Mucosa of descending colon (tissue), 3 donors: ENCODE results near the gene FAM76A. TPM values are rescaled to one million over a fixed set of nuclear protein-coding genes. Genes with fewer than 3 reads are reported as not detected.
"Not testable (repeated sequence)": the region's sequence is repeated elsewhere in the genome, so short reads cannot be mapped to it uniquely, and the experiment has no call there.

Source experiments
- ATAC-seq: fragments of 200-7000 bp; cut with Tn5 transposase; one replicate; pipeline ENCODE4 v1.9.1; 2020; ENCODE audit warnings: mild to moderate bottlenecking, moderate library complexity
- DNase-seq, 3 donors: peaks; one replicate each; pipeline ENCODE4 v3.0.0-alpha.2; 2020
- H3K36me3 ChIP-seq: fragments of 200-600 bp; one replicate; pipeline ENCODE4 v1.8.0; 2021; ENCODE audit warnings: low read depth, mild to moderate bottlenecking
- H3K4me1 ChIP-seq: fragments of 200-600 bp; one replicate; pipeline ENCODE4 v1.8.0; 2021; ENCODE audit warnings: low read depth, mild to moderate bottlenecking
- H3K4me3 ChIP-seq: fragments of 200-600 bp; one replicate; pipeline ENCODE4 v1.8.0; 2021; ENCODE audit warnings: mild to moderate bottlenecking
- H3K9me3 ChIP-seq: fragments of 200-600 bp; one replicate; pipeline ENCODE4 v1.8.0; 2021; ENCODE audit warnings: mild to moderate bottlenecking
- intact Hi-C, 2 donors: fragments of 100-400 bp; cut with DNase I in 1 of 2; cut with micrococcal nuclease in 1 of 2; formaldehyde crosslinking; loops; one replicate each; pipeline versions ENCODE4 v1.11.0 to v1.11.1; 2022; cut with DNase I, micrococcal nuclease
- total RNA-seq, 3 donors: library from RNA; stranded (reverse); fragmentation: NEBNext Ultra II Directional in 2 of 3; extraction: Animal tissue kit (Norgen Biotek cat#: 25700) in 2 of 3; gene quantifications; one replicate each; pipeline versions ENCODE4 v1.2.1 to v1.2.4, GENCODE V29; 2021 to 2023
- TF ChIP-seq, protein P1 (sequence below): fragments of 200-600 bp; IDR thresholded peaks from one replicate; pipeline ENCODE4 v1.8.0; 2022; ENCODE audit warnings: antibody characterized with exemption, mild to moderate bottlenecking
- donor health status: DM: no; HTN: no; CAD: no; lungs with moderate emphysema.
- donor health status: DM: no; HTN: no; CAD: no.
- donor health status: DM: no; HTN: yes; CAD: no.

Gene FAM76A
- total RNA-seq, 3 donors from 2014 or later = 10.6 to 17.5 (median 14.0) TPM

DNA sequence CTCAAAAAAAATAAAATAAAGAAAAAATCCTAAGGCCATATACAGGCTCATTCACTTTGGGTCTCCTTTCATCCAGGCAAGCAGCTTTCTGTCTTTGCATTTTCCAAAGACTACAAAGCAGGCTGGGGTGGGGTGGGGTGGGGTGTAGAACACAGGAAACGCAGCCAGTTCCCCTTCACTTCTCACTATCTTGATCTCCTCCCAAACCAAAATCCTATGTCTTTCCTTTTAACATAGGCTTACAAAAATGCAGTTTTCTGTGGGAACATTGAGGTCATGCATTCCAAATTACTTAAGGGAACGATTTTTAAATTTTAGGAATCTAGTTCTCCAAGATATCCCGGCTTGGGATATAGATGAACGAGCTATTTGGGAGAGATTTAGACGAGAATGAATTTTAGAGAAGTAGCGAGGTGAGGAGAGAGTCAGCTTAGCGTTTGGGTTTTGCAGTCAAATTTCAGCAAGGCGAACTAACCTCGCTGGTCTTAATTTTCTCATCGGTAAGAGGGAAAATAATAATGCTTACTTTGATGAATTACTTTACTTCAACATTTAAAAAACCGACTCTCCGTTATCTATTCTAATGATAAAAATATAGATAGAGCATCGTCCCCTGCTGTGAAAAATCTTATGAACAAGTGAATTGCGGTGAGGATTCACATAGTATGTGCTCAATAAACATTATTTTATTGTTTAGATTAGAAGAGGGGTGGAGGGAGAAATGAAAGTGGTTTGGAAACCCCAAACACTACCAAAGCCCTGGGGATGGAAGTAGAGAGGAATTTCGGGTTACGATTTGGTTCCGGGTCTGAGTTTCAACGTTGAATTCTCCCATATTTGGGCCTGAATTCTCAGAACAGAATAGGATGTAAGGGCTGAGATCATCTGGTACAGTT lies 46.5 kb downstream of the FAM76A start:
- DNase-seq (no peak), ATAC-seq (no peak)
- TF ChIP-seq, protein P1, sequence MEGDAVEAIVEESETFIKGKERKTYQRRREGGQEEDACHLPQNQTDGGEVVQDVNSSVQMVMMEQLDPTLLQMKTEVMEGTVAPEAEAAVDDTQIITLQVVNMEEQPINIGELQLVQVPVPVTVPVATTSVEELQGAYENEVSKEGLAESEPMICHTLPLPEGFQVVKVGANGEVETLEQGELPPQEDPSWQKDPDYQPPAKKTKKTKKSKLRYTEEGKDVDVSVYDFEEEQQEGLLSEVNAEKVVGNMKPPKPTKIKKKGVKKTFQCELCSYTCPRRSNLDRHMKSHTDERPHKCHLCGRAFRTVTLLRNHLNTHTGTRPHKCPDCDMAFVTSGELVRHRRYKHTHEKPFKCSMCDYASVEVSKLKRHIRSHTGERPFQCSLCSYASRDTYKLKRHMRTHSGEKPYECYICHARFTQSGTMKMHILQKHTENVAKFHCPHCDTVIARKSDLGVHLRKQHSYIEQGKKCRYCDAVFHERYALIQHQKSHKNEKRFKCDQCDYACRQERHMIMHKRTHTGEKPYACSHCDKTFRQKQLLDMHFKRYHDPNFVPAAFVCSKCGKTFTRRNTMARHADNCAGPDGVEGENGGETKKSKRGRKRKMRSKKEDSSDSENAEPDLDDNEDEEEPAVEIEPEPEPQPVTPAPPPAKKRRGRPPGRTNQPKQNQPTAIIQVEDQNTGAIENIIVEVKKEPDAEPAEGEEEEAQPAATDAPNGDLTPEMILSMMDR = no peak
- intact Hi-C loops = no loop called here
- Histone ChIP-seq H3K36me3 (no peaks in the 10 kb centered on the region), H3K9me3 (no peaks in the 10 kb centered on the region), H3K4me3 (peak overlapping the region; percentile 87), H3K4me1 (peaks cover 9% of the 10 kb centered on the region)

DNA sequence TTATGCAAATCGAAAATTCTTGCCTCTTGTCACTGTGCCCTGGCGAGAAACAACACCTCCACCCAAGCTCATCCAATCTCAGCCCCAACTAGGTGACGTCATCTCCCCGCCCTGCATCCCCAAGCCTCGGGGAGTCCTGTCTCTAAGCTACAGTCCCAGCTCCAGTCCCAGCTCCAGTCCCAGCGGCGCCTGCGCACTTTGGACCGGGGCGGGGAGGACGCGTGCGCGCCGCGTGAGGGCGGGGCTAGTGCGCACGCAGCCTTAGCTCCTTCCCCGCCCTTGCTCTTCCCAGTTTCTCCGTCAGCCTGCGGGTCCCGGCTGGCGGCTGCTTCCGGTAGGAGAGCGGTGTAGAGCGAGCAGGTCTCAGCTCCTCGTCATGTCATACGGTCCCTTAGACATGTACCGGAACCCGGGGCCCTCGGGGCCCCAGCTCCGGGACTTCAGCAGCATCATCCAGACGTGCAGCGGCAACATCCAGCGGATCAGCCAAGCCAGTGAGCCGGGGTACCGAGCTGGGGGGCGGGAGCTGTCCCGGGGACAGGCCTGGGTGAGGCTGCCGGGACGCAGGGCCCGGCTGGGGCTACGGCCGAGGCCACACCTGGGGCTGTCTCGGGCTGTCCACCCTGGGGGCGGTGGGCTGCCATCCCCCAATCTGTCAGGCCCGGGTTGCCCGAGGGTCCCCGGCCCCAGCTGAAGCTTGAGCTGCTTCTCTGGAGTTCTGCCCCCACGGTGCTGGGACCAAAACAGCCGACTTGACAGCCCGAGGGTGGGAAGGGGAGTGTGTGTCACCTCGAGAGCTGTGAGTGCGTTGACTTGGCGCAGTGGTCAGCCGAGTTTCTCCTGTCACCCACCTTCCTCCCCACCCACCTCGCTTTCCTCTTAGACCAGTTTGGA lies 47.4 kb downstream of the FAM76A start, which contains the start of gene STX12:
Gene STX12 (plus strand): TSS at position 288 of the 894 bp plus-strand sequence. CDS start 89 bp downstream, at position 377.
- Histone ChIP-seq H3K9me3 (no peaks in the 10 kb centered on the region), H3K36me3 (no peaks in the 10 kb centered on the region), H3K4me1 (peaks cover 9% of the 10 kb centered on the region), H3K4me3 (peak within 1 kb of the TSS; percentile 87)
- DNase-seq (peak; percentile 98 to 99 (median 99)), ATAC-seq (peak; percentile 99)
- intact Hi-C loops = no loop called here
- TF ChIP-seq, protein P1 = no peak

DNA sequence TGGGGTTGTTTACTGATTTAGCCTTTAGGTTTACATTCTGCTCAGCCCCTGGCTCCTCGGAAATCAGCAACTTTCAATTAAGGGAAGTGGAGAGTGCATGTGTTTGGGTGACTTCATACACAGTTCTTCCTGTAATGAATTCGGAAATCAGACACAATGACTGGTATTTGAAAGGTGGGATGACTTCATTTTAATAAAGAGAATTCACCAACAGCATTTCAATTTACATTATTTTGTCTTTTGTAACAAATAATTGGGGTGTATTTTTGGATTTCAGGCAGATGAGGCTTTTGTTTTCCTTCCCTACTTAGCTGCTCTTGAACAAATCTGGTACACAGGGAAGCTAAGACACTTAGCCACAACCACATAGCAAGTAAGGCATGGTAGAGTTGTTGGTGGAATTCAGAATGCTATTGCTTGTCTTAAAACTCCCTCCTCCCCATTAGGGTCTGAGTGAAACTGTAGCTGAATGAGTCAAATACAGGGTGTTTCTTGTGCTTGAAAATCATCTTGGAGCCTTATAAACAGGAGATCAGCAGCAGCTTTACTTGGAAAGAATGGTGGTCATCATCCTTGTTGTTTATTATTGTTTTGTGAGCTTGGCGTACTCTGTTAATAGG lies 48.2 kb downstream of the FAM76A start:
- TF ChIP-seq, protein P1 = no peak
- Histone ChIP-seq H3K4me3 (peak overlapping the region; percentile 87), H3K9me3 (no peaks in the 10 kb centered on the region), H3K36me3 (no peaks in the 10 kb centered on the region), H3K4me1 (peaks cover 14% of the 10 kb centered on the region)
- ATAC-seq (peak; percentile 31), DNase-seq (no peak)
- intact Hi-C loops = no loop called here

DNA sequence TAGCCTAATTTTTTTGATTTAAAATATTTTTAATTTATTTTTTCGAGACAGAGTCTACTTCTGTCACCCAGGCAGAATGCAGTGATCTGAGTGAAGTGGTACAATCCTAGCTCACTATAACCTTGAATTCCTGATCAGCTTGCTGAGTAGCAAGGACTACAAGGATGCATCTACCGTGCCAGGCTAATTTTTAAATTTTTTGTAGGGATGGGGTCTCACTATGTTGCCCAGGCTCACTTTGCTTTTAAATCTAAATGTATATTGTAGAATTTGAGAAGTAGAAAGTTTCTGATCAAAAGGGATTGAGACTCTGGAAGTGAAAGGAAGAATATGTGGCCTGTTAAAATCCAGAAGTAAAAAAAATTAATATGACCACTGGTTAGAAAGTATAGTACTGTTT lies 48.9 kb downstream of the FAM76A start:
- TF ChIP-seq, protein P1 = no peak
- DNase-seq = no peak
- no peak for ATAC-seq
- Histone ChIP-seq H3K9me3 (no peaks in the 10 kb centered on the region), H3K4me1 (peaks cover 21% of the 10 kb centered on the region), H3K4me3 (no peak overlapping the region), H3K36me3 (no peaks in the 10 kb centered on the region)
- intact Hi-C loops = no loop called here

DNA sequence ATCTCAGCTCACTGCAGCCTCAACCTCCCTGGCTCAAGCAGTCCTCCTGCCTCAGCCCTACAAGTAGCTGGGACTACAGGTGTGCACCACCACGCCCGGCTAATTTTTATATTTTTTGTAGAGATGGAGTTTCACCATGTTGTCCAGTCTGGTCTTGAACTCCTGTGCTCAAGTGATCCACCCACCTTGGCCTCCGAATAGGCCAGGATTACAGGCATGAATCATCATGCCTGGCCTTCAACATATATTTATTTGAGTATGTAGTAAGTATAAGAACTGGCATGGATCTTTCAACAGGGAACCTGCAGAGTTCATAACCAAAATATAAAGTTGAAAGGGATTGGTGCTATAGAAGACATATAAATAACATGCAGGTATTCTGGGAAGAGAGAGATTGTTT lies 49.6 kb downstream of the FAM76A start:
- intact Hi-C loops, DNase-seq, H3K36me3 ChIP-seq, H3K4me3 ChIP-seq, ATAC-seq, H3K9me3 ChIP-seq: not testable (repeated sequence)
- peaks cover 24% of the 10 kb centered on the region for H3K4me1 ChIP-seq

DNA sequence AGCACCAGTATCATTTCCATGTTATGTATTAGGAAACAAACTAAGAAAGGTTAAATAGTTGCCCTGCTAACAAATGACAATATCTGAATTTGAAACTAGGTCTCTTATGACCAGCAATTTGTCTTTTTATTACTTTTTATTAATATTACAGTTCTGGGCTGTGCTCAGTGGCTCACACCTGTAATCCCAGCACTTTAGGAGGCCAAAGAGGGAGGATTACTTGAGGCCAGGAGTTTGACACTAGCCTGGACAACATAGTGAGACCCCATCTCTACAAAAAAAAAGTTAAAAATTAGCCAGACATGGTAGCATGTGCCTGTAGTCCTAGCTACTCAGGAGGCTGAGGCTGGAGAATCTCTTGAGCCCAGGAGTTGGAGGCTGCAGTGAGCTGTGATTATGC lies 50.5 kb downstream of the FAM76A start:
- ATAC-seq, DNase-seq, H3K4me3 ChIP-seq, intact Hi-C loops, H3K36me3 ChIP-seq, H3K9me3 ChIP-seq: not testable (repeated sequence)
- peaks cover 24% of the 10 kb centered on the region for H3K4me1 ChIP-seq
